Mammary epithelial cell (primary cell): ENCODE results near the gene TUBA1A.

Experiments
- EZH2 ChIP-seq: IDR thresholded peaks from 2 replicates; pipeline ENCODE4 v1.6.1; 2012; ENCODE audit warnings: low read length, inconsistent platforms, borderline replicate concordance
- TF ChIP-seq, protein P1 (sequence below), 2 donors: IDR thresholded peaks in 1 of 2; conservative IDR thresholded peaks in 1 of 2; 2 replicates each; pipeline ENCODE4 v1.5.1; 2011 to 2012; ENCODE audit warnings: inconsistent platforms in 2 of 2, low read length in 2 of 2, mild to moderate bottlenecking in 2 of 2, control low read depth in 1 of 2, low read depth in 1 of 2; ENCODE audit not compliant: insufficient read depth in 1 of 2; ENCODE audit errors: extremely low read depth in 1 of 2

DNA sequence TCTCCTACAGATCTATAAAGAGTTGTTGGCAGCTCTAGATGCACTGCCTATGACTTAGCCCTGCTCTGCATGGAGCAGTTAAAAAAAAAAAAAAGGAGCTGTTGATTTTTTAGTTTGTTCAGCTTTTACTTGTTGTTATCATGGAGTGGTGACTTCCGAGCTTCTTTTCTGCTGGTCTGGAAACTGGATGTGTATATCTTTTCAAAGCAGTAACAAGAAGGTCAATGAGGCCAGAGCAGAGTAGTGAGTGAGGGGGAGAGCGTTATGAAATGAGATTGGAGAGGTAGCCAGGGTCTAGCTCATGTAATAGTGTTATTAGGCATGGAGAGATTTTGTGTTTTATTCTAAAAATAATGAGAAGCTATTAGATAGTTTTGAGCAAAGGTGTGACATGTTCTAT lies 44.5 kb downstream of the TUBA1A start:
- TF ChIP-seq, protein P1, sequence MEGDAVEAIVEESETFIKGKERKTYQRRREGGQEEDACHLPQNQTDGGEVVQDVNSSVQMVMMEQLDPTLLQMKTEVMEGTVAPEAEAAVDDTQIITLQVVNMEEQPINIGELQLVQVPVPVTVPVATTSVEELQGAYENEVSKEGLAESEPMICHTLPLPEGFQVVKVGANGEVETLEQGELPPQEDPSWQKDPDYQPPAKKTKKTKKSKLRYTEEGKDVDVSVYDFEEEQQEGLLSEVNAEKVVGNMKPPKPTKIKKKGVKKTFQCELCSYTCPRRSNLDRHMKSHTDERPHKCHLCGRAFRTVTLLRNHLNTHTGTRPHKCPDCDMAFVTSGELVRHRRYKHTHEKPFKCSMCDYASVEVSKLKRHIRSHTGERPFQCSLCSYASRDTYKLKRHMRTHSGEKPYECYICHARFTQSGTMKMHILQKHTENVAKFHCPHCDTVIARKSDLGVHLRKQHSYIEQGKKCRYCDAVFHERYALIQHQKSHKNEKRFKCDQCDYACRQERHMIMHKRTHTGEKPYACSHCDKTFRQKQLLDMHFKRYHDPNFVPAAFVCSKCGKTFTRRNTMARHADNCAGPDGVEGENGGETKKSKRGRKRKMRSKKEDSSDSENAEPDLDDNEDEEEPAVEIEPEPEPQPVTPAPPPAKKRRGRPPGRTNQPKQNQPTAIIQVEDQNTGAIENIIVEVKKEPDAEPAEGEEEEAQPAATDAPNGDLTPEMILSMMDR (conservative IDR thresholded peaks at IDR 0.05 in 1 of 2, IDR thresholded peaks at IDR 0.05 in 1 of 2; ENCODE audit: extremely low read depth in 1 of 2, insufficient read depth in 1 of 2, low read depth in 1 of 2, low read length in 2 of 2) = no peak
- TF ChIP-seq EZH2 = no peak
